GM19455 (cell line): ENCODE measurements around the gene RECQL5.
A peak's percentile ranks its signal among the peaks of the same experiment; 100 is the strongest.

Experiments used
- ATAC-seq: cut with Tn5 transposase; IDR thresholded peaks from one replicate; pipeline ENCODE4 v1.9.1; 2021; ENCODE audit not compliant: unreplicated experiment

The RECQL5 gene

DNA sequence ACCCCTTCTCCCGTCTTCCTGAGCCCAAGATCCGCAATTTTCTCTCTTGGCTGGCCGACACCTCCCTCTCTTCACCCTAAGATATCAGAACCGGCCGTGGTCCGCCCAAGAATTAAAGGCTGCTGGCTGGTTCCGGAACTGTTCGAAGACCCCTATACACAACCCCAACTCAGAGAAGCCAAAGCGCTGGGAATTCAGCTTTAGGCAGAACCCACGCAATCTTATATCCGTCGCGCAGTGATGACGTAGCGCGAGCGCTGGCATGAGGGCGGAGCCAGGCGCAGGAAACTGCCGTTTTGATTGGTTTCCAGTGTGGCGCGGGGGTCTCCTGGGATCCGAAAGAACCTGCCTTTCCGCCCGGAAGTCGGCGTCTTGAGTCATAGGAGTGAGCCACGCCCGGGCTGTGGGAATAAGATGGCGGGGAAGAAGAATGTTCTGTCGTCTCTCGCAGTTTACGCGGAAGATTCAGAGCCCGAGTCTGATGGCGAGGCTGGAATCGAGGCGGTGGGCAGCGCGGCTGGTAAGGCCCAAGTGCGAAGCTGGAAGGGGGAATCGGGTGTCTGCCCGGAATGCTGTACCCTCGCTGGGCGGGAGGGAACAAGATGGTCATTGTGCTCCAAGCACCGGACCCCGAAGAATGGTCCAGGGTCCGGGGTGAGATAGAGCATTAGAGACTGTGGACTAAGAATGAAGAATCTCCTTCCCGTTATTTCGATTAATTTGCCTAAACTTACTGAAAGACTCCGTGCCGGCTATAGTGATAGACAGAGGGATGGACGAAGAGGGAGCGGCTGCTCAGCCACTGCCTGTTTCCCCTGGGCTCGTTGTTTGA lies at the start of gene RECQL5, which contains the start of gene SAP30BP:
Gene RECQL5, minus strand, starts transcription at position 196 of the 832 bp plus-strand sequence. CDS start 597 bp downstream, outside the sequence.
Gene SAP30BP, plus strand, starts transcription at position 380 of the 832 bp plus-strand sequence. Its CDS starts 35 bp downstream, at position 415.
- peak; percentile 62 for ATAC-seq

DNA sequence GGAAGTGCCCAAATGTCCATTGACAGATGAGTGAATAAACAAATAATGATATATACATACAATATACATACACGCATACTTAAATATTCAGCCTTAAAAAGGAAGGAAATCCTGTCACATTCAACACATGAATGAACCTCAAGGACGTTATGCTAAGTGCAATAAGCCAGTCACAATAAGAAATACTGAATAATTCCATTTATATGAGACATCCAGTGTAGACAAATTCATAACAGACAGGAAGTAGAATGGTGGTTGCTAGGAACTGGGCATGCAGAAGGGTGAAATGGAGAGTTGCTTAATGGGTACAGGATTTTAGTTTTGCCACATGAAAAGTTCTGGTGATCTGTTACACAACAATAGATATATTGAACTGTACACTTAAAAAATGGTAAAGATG lies 45.5 kb upstream of the RECQL5 start:
- ATAC-seq: no peak

DNA sequence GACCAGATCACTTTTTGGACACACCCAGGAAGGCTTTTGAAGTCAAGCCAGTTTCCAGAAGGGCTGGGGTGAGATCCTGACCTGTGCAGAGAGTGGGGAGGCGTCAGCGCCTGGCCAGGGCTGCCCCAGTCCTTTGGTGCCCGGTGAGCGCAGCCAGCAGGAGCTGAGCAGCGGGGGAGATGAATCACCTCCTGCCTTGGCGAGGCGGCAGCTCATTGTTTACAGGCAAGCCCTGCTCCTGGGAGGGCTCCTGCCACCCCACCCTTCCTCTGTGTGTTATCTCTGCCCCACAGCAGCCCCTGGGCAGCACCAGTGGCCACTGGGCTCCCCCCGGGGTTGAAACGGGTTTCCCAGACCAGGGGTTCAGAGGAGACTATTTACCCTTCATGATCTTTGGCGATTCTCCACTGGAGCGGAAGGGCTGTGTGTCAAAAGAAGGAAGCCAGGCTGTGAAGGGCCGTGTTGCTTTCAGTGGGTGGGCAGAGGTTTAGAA lies 40.2 kb upstream of the RECQL5 start:
- no peak for ATAC-seq

DNA sequence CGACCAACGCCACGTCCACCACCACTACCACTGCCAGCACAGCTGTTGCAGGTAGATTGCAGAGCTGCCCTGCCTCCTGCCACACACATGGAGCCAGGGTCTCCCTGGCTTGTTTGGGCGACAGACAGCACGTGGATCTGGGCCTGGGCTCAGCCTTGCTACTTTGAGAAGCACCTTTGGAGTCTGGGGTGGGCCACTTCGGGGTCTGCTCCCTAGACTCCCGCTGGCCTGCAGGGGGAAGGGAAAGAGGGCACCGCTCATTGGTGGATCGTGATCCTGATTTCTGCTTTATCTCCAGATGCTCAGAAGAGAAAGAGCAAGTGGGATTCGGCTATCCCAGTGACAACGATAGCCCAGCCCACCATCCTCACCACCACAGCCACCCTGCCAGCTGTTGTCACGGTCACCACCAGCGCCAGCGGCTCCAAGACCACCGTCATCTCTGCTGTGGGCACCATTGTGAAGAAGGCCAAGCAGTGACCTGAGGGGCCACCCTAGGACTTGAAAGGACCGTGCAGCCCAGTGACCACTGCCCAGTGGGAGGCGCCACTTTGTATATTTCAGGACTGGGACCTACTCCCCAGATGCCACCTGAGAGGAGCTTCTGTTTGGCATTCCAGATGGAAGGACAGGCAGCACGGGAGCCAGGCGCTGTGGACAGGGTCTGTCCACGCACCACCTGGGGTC lies 39.2 kb upstream of the RECQL5 start:
- no peak for ATAC-seq

DNA sequence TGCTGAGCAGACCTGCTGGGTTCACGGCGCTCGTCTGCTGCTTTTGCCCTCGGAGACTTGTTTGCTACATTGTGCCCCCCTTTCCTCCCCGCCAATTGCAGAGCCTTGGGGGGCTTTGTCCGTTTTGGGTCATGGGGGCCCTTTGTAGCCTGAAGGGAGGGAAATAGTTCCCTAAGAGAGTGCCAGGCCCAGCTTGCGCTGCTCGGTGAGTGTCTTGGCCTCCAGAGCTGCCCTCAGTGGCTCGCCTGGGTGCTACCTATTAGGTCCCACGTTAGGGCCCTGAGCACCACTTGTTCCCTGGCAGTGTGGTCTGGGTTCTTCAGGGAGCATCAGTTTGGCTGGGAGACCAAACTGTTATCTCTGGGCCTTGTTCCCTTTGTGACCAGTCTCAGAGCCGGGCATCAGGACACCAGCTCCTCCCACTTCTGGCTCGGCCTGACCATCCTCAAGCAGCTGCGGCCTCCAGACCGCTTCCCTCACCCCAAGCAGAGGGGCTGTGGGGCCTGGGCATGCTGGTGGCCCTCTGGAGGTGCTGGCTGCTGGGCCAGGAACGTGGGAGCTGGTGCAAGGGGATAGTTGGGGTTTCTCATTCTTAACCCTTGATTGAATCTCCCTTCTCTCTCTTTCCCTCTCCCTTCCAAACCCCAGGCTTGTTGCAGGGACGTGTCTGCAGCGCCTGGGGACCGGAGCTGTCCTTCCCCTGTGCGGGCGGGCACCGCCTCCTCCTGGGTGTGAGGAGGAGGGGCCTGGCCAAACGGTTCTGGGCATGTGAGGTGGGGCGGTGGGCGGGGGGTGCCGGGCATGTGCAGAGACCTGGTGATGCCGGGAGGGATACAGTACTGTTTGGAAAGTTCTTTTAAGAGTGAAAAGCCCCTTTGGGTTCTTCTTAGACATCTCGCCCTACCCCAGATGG lies 38.3 kb upstream of the RECQL5 start:
- ATAC-seq: no peak

DNA sequence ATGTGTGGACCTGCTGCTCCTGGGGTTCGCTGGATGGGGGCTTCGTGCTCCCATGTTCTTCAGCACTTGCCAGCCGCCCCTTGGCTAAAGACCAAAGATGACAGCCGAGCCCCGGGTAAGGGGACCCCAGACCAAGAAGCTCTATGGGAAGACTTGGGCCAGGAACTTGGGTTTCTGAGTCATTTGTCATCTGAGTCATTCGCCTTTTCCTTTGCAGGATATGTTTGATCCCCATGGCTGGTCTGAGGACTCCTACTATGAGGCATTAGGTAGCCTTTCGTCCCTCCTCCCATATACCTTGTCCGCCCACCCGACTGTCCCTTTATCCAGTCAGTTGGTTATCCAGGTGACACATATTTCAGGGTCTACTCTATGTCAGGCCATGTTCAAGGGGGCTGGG lies 36.6 kb upstream of the RECQL5 start:
- ATAC-seq: no peak

DNA sequence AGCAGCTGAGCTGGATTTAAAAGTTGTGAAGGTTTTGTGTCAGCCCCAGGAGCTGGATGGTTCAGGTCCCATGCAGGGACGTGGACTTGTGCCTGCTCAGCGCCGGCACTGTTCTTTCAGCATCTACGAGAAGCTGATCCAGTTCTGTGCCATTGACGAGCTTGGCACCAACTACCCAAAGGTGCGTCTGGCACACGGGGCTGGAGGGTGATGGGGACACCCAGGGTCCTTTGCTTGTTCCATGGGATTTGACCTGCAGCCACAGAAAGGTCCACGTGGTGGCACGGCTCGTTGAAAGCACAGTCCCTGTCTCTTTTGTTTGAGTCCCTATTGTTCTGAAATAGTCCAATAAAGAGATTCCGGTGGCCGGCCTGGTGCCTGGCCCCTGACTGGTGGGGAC lies 36.2 kb upstream of the RECQL5 start:
- no peak for ATAC-seq

DNA sequence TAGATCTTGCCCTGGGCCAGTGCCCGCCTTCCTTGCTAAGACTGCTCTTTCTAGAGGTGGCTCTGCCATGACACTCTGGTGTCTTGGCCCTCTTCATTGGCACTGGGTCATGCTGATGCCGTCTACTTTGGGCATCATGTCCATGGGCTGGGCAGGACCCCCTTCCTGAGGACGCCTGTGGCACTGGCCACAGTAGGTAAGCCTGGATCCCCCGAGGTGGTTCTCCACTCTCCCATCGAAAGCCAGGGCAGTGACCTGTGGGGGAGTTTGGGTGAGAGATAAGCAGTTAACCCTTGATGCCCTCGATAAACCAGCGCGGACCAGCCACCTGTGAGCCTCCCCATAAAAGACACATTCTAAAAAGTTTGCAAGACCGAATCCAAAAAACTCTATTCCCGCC lies 34.3 kb upstream of the RECQL5 start:
- no peak for ATAC-seq

DNA sequence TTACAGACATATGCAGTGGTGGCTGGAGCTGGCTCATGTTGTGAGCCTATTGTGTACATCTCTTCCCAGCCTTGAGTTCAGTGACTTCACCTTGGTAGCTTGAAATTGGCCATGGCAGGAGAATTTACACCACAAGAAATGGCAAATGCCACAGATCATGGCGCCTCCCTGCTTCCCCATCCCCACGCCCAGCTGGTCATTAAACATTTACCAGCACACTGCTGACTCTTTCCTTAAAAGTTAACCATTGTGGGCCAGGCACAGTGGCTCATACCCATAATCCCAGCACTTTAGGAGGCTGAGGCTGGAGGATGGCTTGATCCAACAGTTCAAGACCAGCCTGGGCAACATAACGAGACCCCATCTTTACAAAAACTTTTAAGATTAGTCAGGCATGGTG lies 31.7 kb upstream of the RECQL5 start:
- no peak for ATAC-seq

DNA sequence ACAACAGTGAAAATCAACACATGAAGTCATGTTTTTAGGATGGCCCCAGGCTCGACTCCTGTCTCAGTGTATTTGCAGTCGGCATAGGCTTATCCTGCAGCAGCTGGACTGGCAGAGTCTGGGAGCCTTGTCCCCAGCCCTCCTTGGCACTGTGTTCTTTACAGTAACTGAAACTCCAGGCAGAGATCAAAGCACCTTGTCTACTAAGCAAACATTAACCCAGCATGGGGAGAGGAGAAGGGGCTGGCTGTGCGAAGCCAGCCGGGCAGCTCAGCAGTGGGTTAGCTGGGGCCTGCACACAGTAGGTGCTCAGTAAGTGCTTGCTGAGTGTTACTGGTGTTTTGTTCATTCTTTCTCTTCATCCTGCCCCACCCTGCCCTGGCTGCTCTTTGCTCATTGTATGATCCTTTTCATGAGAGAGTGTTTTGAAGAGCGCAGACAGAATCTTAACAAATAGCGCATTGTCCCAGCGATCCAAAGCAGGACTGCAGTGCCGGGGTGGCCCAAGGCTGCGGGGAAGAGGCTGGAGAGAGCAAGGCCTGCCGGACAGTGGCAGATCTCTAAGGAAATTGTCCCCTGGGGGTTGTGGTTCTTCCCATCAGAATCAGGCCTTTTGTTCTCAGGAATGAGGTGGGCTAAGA lies 30.8 kb upstream of the RECQL5 start:
- ATAC-seq: no peak

DNA sequence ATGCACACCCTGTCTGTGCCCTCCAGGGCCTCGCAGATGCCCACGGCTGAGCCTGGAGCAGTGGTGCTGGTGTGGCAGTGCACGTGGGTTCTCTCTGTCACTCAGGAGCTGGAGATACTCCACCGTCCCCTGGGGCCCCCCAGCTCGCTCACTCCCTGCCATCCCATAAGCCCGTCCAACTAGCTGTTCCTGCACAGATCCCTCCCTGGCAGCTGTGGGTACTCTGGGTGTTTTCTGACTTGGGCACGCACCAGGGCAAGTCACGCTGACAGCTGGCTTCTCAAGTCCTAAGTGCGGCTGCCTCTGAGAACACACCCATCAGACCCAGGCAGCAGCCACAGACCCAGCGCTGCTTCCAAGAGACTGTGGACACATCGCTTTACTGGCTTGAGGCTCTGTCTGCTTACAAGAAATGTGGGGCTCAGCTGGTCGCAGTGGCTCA lies 28.9 kb upstream of the RECQL5 start:
- ATAC-seq: no peak

DNA sequence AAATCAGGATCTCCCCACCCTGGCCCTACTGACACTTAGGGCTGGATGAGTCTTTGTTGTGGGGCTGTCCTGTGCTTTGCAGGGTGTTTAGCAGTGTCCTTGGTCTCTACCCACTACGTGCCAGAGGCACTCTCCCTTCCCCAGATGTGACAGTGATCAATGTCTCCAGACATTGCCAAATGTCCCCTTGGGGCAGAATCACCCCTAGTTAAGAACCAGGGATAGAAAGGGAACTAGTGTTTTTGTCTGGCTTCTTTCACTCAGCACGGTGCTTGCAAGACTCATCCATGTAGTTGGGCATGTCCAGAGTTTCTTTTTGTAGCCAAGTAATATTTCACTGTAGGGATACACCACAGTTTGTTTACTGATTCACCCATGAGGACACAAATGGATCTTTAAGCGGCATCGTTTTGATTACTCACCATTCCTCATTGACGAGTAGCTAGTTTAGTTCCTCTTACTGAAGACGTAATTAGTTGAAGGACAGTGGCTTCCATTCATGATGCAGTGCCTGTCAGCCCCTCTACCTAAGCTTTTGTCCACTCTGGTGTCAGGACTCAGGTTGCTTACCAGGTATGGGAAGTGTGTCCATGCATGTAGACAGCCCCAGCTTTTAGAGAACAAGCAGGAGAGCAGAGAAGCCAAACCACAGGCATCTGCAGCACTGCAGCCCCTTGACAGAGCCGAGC lies 28.3 kb upstream of the RECQL5 start:
- ATAC-seq: no peak

DNA sequence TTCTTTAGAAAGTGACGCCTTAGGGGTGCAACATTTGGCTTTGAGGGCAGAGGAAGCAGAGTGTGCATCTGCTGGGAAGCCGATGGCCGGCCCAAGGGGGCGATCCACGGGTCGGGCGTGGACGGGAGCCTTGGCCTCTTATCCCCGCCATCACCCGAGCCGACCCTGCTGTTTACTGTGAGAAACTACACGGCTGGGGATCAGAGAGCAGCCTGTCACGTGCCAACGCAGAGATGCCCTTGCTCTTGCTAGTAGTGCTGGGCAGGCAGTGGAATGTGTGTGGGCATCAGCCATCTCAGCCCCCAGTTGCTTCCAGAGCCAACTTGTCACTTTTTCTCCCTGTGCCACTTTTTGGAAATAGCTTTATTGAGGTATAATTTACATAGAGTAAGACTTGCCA lies 27.6 kb upstream of the RECQL5 start:
- no peak for ATAC-seq

DNA sequence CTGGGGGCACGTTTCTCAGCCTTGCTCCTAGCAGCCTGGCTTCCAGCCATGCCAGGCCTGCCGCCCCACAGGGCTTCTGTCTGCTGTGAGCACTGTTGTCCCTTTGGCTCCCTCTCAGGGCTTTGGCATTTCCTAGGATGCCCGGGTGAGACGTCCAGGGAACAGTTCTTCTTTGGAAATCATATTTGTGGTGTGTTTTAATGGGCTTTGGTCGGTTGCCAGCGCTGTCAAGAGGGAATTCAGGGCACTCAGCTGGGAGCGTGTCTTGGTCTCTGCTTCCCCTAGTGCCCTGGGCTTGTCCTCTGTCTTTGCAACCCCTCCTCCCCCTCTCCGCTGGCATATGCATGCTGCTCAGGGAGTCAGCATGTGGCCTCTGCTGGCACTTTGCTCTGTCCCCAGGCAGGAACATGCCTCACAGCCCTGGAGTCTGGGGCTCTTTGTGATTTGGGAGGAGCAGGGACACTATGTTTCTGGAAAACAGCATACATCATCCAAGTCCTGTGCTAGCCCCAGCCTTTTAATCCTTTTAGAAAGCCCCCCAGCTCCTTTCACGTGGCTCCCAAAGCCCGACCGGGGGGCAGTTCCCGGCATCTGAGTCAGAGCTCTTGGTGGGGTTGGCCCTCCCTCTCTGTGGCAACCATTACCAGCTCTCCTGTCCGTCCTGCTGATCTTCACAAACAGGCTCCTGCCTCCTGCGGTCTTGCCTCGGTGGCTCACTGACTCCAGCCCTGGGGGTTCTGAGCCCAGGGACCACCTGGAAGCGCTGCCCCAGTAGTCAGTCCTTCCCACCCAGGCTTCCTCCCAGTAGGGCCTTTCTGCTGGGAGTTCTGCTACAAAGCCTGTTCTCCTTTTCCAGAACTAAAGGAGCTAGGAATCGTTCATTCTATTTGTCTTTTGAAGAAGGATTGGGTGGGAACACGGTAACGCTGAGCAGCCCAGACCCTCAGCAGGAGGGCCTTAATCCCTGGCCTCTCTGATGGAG lies 26.8 kb upstream of the RECQL5 start:
- ATAC-seq: no peak

DNA sequence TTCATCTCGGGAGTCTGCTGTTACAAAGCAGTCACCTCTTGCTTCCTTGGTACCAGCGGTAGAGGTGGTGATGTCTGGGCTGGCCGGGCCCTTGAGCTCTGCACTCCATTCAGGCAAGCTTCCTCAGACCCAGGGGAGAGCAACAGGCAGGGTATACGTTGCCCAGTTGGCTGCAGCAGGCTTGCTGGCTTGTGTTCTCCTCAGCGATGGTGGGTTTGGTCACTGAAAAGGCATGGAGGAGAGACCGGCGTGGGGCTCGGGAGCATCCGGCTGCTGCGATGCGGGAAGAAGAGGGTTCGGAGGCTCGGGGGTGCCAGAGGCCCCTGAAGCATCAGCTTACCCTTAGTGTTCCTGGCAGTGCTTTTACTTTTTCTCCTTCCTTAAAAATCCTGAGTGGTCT lies 26.0 kb upstream of the RECQL5 start:
- ATAC-seq: no peak

DNA sequence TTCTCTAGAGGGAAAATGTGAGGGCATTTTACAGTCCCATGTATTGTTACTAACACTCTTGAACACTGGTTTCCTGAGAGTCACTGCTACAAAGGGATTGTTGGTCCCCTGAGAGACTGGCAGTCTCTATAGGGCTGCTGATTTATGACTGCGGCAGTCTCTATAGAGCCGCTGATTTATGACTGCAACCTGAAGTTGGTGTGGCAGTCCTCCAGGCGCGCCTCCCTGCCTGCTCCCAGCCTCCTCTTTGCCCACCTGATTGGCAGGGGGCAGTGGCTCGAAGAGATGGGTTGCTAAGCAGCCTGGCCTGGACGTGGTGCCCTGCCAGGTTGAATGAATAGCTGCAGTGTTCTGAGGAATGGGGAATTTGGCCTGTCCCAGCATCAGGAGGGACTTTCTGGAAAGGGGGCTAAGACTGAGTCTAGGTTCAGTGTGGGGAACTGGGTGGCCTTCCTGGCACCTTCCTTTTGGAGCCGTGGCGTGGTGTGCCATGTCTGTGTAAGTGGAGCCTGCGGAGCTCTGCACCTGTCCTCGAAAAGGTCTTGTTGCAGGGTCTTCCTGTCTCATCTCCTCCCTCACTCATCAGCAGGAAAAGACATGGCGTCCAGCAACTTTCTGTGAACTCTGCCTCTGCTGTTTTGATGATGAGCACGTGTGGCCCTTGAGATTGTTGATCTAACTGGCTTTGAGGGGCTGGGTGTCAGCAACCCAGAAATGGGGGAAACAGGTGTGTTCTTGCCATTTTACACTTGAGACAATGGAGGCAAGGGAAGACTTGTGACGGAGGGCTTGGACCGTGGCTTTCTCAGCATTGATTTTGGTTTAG lies 25.1 kb upstream of the RECQL5 start:
- ATAC-seq: no peak

DNA sequence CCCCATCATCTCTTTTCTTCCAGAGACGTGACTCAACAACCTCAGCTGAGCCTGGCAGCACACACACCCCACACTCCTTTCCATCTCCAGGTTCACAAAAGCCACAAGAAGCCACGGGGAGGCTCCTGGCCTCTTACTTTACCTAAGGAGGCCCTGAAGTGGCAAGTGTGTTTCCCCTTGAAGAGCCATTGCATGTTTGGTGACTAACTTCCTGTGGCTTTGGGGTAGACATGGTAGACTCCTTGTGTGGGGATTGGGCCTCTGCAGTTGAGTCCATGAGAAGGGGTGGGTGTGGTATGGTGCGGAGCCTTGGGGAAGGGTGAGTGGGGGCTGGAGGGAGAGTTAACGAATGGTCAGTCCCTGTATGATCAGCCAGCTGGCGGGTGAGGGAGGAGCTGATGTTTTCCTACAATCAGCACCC lies 24.4 kb upstream of the RECQL5 start:
- ATAC-seq: no peak

DNA sequence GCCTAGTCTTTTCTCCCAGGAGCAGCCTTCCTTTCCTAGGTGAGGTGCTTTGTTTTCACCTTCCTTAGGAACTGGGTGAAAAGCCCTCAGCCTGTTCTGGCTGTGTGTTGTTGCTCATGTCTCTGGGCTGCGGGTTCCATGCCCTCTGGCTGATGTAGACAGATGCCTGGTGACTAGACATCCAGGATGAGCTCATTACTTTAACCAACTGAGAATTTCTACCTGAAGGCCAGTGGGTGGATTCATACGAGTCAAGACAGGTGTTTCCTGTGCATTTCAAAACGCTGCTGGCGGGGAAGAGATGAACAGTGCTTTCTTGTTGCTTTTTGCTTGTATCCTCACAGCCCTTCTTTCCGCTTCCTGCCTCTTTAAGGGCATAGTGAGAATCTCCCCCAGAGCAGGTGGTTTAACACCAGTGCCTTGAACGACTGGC lies 22.5 kb upstream of the RECQL5 start:
- no peak for ATAC-seq
